GM18526 (cell line): ENCODE results near the gene TFEB.

Source experiments
- POLR2A ChIP-seq: IDR thresholded peaks from 3 replicates; pipeline ENCODE4 v1.6.1; 2011; ENCODE audit not compliant: insufficient read length; ENCODE audit errors: extremely low read depth

The TFEB gene

GRCh38 chr6:41684311-41685180 lies 50.9 kb downstream of the TFEB start:
- TF ChIP-seq POLR2A = no peak

- TF ChIP-seq POLR2A = no peak
Measured at GRCh38 chr6:41683523-41684310, 51.7 kb downstream of the TFEB start.

- no peak for TF ChIP-seq POLR2A
Measured at GRCh38 chr6:41683273-41683522, 52.2 kb downstream of the TFEB start.

GRCh38 chr6:41682497-41683272 lies 52.7 kb downstream of the TFEB start:
- no peak for TF ChIP-seq POLR2A

GRCh38 chr6:41682056-41682477 lies 53.3 kb downstream of the TFEB start:
- TF ChIP-seq POLR2A = no peak

GRCh38 chr6:41680182-41680965 lies 55.0 kb downstream of the TFEB start:
- TF ChIP-seq POLR2A = no peak

- TF ChIP-seq POLR2A = no peak
Measured at GRCh38 chr6:41679696-41680095, 55.7 kb downstream of the TFEB start.

- TF ChIP-seq POLR2A = no peak
Measured at GRCh38 chr6:41678511-41679084, 56.8 kb downstream of the TFEB start.

- TF ChIP-seq POLR2A = no peak
Measured at GRCh38 chr6:41677124-41677921, 58.1 kb downstream of the TFEB start.

- TF ChIP-seq POLR2A = no peak
Measured at GRCh38 chr6:41676431-41676830, 59.0 kb downstream of the TFEB start.

- TF ChIP-seq POLR2A = no peak
Measured at GRCh38 chr6:41675992-41676391, 59.4 kb downstream of the TFEB start.

- TF ChIP-seq POLR2A = no peak
Measured at GRCh38 chr6:41675176-41675775, 60.1 kb downstream of the TFEB start.

GRCh38 chr6:41674231-41675000 lies 61.0 kb downstream of the TFEB start:
- no peak for TF ChIP-seq POLR2A
